ENCODE measurements around the gene EDC4.

The EDC4 gene

GRCh38 chr16:67917852-67918236, 45.0 kb downstream of the EDC4 start (continued):
- TF ChIP-seq OVOL3 (tag by site-specific recombination; IDR thresholded peaks at IDR 0.05), result no peak
- TF ChIP-seq SCRT2 (tag by site-specific recombination; IDR thresholded peaks at IDR 0.05), result no peak

DNA sequence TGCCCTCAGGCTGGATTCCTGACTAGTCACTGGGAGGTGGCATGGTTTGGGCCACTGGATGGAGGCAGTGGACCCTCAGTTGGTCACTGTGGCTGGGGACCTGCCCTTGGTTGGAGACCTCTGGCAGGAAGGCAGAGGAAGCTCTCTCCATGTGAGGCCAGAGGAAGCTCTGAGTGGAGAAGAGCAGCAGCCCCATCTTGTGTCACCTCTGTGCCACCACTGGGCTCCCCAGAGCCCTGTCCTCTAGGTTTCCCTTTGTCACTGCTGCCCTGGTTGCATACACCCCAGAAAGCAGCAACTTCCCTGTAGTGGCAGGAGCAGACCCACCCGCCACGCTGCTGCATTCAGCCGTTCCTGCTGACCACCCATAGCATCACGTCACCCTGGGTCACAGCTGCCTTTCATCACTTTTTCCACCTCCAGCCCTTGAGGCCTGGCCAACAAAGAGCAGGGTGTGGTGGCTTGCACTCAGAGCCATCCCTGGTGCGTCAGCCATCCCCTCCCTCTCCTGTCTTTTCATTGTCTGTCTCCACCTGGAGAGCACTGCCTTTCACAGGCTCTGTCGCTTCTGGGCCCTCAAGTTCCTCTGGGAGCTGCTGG, 46.9 kb downstream of the EDC4 start:
- TF ChIP-seq ZNF654 (tag by site-specific recombination; IDR thresholded peaks at IDR 0.05; ENCODE audit: low read depth) (peak; percentile 21; the same call in 1 of the 2 replicates), ZNF791 (tag by site-specific recombination; IDR thresholded peaks at IDR 0.05) (no peak), ZNF692 (tag by site-specific recombination; IDR thresholded peaks at IDR 0.05) (no peak), ZNF155 (tag by site-specific recombination; IDR thresholded peaks at IDR 0.05) (no peak), ZSCAN30 (tag by site-specific recombination; IDR thresholded peaks at IDR 0.05) (no peak), PBX3 (CRISPR knock-in tag; IDR thresholded peaks at IDR 0.05) (no peak), EGR2 (tag by site-specific recombination; IDR thresholded peaks at IDR 0.05; ENCODE audit: low read depth) (no peak), ZNF248 (tag by site-specific recombination; IDR thresholded peaks at IDR 0.05) (no peak), ZNF423 (tag by site-specific recombination; IDR thresholded peaks at IDR 0.05) (no peak), ZNF670 (tag by site-specific recombination; IDR thresholded peaks at IDR 0.05; ENCODE audit: low read depth) (no peak), ZNF580 (tag by site-specific recombination; IDR thresholded peaks at IDR 0.05) (no peak), IKZF3 (tag by site-specific recombination; IDR thresholded peaks at IDR 0.05) (no peak), CTCF (tag by site-specific recombination; IDR thresholded peaks at IDR 0.05) (peak; percentile 54), ZNF677 (tag by site-specific recombination; IDR thresholded peaks at IDR 0.05) (no peak)
- TF ChIP-seq, protein P1, sequence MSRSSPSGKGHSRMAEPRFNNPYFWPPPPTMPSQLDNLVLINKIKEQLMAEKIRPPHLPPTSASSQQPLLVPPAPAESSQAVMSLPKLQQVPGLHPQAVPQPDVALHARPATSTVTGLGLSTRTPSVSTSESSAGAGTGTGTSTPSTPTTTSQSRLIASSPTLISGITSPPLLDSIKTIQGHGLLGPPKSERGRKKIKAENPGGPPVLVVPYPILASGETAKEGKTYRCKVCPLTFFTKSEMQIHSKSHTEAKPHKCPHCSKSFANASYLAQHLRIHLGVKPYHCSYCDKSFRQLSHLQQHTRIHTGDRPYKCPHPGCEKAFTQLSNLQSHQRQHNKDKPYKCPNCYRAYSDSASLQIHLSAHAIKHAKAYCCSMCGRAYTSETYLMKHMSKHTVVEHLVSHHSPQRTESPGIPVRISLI (tag by site-specific recombination; IDR thresholded peaks at IDR 0.05), result no peak
- Histone ChIP-seq H3K9me3 (ENCODE audit: control insufficient read depth, insufficient read depth, low read depth, low read length) (no peaks in the 10 kb centered on the region), H3K4me3 (ENCODE audit: low read depth, low read length) (no peak overlapping the region), H3K36me3 (ENCODE audit: control insufficient read depth in 2 of 2, insufficient read depth in 1 of 2, low read length in 2 of 2) (peaks cover 0 to 57% of the 10 kb centered on the region in 2 experiments; a peak in 1 of 3 replicates), H3K4me1 (ENCODE audit: control insufficient read depth, insufficient read depth, low read length) (no peaks in the 10 kb centered on the region), H3K27ac (ENCODE audit: extremely low read depth, low read depth, low read length) (no peak overlapping the region)
- POLR2A ChIA-PET, result no interaction called here
- CTCF ChIA-PET, result interaction anchor here (0.6 to 1.4 kb wide), 6 partner anchors 16 to 223 kb away, joined by 3 to 8 read pairs (median 4); no protein-coding TSS in a partner anchor

GRCh38 chr16:67922221-67922620, 49.4 kb downstream of the EDC4 start:
- POLR2A ChIA-PET, result no interaction called here
- CTCF ChIA-PET, result interaction anchor here (1.1 to 1.7 kb wide), 4 partner anchors 10 to 249 kb away, joined by 3 to 5 read pairs (median 4); partner anchors contain the start of gene PSMB10
- Histone ChIP-seq H3K4me3 (ENCODE audit: low read depth, low read length) (no peak overlapping the region), H3K36me3 (ENCODE audit: control insufficient read depth in 2 of 2, insufficient read depth in 1 of 2, low read length in 2 of 2) (peaks cover 0 to 36% of the 10 kb centered on the region in 2 experiments; a peak in 1 of 3 replicates), H3K27ac (ENCODE audit: extremely low read depth, low read depth, low read length) (no peak overlapping the region), H3K9me3 (ENCODE audit: control insufficient read depth, insufficient read depth, low read depth, low read length) (no peaks in the 10 kb centered on the region), H3K4me1 (ENCODE audit: control insufficient read depth, insufficient read depth, low read length) (peaks cover 10% of the 10 kb centered on the region; the same call in 1 of the 2 replicates)
- no peak for TF ChIP-seq ZNF19 (tag by site-specific recombination; IDR thresholded peaks at IDR 0.05; ENCODE audit: low read depth)
- TF ChIP-seq ZNF292 (tag by site-specific recombination; IDR thresholded peaks at IDR 0.05; ENCODE audit: borderline replicate concordance, low read depth), result no peak
- TF ChIP-seq ZNF335 (tag by site-specific recombination; conservative IDR thresholded peaks at IDR 0.05), result no peak
- TF ChIP-seq, protein P2, sequence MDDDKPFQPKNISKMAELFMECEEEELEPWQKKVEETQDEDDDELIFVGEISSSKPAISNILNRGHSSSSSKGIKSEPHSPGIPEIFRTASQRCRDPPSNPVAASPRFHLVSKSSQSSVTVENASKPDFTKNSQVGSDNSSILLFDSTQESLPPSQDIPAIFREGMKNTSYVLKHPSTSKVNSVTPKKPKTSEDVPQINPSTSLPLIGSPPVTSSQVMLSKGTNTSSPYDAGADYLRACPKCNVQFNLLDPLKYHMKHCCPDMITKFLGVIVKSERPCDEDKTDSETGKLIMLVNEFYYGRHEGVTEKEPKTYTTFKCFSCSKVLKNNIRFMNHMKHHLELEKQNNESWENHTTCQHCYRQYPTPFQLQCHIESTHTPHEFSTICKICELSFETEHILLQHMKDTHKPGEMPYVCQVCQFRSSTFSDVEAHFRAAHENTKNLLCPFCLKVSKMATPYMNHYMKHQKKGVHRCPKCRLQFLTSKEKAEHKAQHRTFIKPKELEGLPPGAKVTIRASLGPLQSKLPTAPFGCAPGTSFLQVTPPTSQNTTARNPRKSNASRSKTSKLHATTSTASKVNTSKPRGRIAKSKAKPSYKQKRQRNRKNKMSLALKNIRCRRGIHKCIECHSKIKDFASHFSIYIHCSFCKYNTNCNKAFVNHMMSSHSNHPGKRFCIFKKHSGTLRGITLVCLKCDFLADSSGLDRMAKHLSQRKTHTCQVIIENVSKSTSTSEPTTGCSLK (tag by site-specific recombination; IDR thresholded peaks at IDR 0.05), result no peak
- TF ChIP-seq ZIC2 (tag by site-specific recombination; IDR thresholded peaks at IDR 0.05), result 0 out of 2 replicates have a peak, but pooled peaks have one; percentile 22
- peak; percentile 46; the same call in 1 of the 2 replicates for TF ChIP-seq ZNF692 (tag by site-specific recombination; IDR thresholded peaks at IDR 0.05)
- TF ChIP-seq GFI1B (tag by site-specific recombination; IDR thresholded peaks at IDR 0.05), result no peak
- no peak for TF ChIP-seq ZNF132 (tag by site-specific recombination; IDR thresholded peaks at IDR 0.05; ENCODE audit: borderline replicate concordance)
